Vagina (tissue), 2 donors: ENCODE results near the gene UBXN4.

Experiments used
- POLR2A ChIP-seq, 2 donors: fragments of 450-650 bp; IDR thresholded peaks; one replicate each; pipeline ENCODE4 v1.6.1; 2017; ENCODE audit warnings: antibody characterized with exemption in 2 of 2, mild to moderate bottlenecking in 2 of 2, moderate library complexity in 2 of 2
- TF ChIP-seq, protein P1 (sequence below), 3 experiments: fragments of 450-650 bp in 2 of 3; fragments of 200-600 bp in 1 of 3; sonication (generic) in 1 of 3; IDR thresholded peaks; one replicate each; pipeline ENCODE4 v1.5.1; 2017 to 2019; ENCODE audit warnings: antibody characterized with exemption in 3 of 3, mild to moderate bottlenecking in 2 of 3, moderate library complexity in 2 of 3

DNA sequence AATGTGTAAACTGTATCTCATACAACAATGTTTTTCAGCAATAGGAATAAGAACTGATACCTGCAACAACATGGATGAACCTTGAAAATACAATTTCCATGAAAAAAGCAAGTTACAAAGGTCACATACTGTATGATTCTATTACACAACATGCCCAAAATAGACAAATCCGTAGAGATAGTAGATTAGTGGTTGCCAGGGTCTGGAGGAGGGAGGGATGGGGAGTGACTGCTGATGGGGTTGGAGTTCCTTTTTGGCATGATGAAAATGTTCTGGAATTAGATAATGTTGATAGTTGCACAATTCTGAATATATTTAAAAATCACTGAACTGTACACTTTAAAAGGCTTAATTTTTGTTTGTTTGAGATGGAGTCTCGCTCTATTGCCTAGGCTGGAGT lies 33.8 kb downstream of the UBXN4 start:
- TF ChIP-seq, protein P1, sequence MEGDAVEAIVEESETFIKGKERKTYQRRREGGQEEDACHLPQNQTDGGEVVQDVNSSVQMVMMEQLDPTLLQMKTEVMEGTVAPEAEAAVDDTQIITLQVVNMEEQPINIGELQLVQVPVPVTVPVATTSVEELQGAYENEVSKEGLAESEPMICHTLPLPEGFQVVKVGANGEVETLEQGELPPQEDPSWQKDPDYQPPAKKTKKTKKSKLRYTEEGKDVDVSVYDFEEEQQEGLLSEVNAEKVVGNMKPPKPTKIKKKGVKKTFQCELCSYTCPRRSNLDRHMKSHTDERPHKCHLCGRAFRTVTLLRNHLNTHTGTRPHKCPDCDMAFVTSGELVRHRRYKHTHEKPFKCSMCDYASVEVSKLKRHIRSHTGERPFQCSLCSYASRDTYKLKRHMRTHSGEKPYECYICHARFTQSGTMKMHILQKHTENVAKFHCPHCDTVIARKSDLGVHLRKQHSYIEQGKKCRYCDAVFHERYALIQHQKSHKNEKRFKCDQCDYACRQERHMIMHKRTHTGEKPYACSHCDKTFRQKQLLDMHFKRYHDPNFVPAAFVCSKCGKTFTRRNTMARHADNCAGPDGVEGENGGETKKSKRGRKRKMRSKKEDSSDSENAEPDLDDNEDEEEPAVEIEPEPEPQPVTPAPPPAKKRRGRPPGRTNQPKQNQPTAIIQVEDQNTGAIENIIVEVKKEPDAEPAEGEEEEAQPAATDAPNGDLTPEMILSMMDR (IDR thresholded peaks at IDR 0.05) = no peak
- TF ChIP-seq POLR2A (IDR thresholded peaks at IDR 0.05) = no peak
